AG09309 (cell line): ENCODE data around the gene SPRR2E.

ENCODE experiments used
- DNase-seq: peaks from one replicate; pipeline ENCODE4 v3.0.0-alpha.2; 2010; ENCODE audit warnings: low read depth
- H3K4me3 ChIP-seq: 2 replicates; pipeline ENCODE4 v1.5.1; 2011; ENCODE audit warnings: mild to moderate bottlenecking, low read depth, low read length, moderate library complexity; ENCODE audit not compliant: control insufficient read depth
- TF ChIP-seq, protein P1 (sequence below): IDR thresholded peaks from 2 replicates; pipeline ENCODE4 v1.5.1; 2011; ENCODE audit warnings: mild to moderate bottlenecking, low read depth, low read length, inconsistent platforms; ENCODE audit not compliant: insufficient read depth, control insufficient read depth; ENCODE audit errors: missing control alignments

SPRR2E gene

GRCh38 chr1:153100245-153100644, 5.9 kb upstream of the SPRR2E start:
- no peak overlapping the region for H3K4me3 ChIP-seq
- TF ChIP-seq, protein P1, sequence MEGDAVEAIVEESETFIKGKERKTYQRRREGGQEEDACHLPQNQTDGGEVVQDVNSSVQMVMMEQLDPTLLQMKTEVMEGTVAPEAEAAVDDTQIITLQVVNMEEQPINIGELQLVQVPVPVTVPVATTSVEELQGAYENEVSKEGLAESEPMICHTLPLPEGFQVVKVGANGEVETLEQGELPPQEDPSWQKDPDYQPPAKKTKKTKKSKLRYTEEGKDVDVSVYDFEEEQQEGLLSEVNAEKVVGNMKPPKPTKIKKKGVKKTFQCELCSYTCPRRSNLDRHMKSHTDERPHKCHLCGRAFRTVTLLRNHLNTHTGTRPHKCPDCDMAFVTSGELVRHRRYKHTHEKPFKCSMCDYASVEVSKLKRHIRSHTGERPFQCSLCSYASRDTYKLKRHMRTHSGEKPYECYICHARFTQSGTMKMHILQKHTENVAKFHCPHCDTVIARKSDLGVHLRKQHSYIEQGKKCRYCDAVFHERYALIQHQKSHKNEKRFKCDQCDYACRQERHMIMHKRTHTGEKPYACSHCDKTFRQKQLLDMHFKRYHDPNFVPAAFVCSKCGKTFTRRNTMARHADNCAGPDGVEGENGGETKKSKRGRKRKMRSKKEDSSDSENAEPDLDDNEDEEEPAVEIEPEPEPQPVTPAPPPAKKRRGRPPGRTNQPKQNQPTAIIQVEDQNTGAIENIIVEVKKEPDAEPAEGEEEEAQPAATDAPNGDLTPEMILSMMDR, result no peak
- DNase-seq, result no peak

DNA sequence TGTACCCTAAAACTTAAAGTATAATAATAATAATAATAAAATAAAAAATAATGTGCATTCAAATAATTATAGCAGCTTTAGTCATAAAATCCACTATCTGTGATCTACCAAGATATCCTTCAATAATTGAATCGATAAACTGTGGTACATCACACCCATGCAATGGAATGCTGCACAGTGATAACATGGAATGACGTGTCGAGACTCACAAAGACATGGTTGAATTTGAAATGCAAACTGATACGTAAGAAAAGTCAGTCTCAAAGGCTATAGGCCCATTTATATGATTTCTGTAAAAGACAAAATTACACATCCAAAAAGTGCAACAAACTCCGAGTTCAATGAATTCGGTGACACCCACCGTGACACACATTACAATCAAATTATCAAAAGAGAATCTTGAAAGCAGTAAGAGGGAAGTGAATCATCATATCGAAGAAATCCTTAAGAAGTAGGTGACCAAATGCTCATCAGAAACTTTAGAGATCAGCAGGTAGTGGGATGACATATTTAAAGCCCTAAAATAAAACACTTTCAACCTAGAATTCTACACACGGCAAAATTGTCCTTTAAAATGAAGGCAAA, 5.2 kb upstream of the SPRR2E start:
- H3K4me3 ChIP-seq, result no peak overlapping the region
- TF ChIP-seq, protein P1, result no peak
- DNase-seq, result no peak

DNA sequence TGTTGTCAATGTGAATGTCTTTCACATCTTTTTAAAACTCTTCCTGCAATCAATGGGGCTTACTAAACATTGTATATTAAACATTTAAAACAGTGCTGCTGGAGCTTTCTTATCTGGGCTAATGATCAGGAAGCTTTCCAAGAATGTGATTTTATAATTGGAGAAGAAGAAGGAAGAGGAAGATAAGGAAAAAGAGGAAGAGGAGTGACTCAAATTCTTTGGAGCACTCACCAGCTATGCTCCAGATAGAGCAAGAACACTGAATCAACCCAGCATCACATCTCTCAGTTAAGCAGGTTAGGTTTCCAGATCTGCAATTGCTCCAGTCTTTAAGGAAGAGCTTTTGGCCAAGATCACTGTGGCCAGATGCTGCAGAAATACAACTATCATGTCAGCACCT, 1.4 kb upstream of the SPRR2E start:
- no peak overlapping the region for H3K4me3 ChIP-seq
- TF ChIP-seq, protein P1, result no peak

GRCh38 chr1:153087652-153088051, 6.7 kb downstream of the SPRR2E start:
- TF ChIP-seq, protein P1, result no peak
- DNase-seq, result no peak
- H3K4me3 ChIP-seq, result no peak overlapping the region

More for the DNA sequence above, 1.4 kb upstream of the SPRR2E start:
- no peak for DNase-seq

DNA sequence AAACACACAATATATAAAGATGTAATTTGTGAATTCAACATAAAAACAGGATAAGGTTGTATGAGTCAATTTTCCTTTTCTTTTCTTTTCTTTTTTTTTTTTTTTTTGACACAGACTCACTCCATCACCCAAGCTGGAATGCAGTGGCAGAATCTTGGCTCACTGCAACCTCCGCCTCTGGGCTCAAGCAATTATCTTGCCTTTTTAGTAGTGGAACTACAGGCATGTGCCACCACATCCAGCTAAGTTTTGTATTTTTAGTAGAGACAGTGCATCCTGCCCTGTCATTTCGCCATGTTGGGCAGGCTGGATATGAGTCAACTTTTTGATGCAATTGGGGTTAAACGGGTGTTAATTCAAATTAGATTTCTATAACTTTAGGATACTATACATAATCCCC, 12.6 kb downstream of the SPRR2E start:
- no peak overlapping the region for H3K4me3 ChIP-seq
- no peak for DNase-seq
- TF ChIP-seq, protein P1, result no peak

DNA sequence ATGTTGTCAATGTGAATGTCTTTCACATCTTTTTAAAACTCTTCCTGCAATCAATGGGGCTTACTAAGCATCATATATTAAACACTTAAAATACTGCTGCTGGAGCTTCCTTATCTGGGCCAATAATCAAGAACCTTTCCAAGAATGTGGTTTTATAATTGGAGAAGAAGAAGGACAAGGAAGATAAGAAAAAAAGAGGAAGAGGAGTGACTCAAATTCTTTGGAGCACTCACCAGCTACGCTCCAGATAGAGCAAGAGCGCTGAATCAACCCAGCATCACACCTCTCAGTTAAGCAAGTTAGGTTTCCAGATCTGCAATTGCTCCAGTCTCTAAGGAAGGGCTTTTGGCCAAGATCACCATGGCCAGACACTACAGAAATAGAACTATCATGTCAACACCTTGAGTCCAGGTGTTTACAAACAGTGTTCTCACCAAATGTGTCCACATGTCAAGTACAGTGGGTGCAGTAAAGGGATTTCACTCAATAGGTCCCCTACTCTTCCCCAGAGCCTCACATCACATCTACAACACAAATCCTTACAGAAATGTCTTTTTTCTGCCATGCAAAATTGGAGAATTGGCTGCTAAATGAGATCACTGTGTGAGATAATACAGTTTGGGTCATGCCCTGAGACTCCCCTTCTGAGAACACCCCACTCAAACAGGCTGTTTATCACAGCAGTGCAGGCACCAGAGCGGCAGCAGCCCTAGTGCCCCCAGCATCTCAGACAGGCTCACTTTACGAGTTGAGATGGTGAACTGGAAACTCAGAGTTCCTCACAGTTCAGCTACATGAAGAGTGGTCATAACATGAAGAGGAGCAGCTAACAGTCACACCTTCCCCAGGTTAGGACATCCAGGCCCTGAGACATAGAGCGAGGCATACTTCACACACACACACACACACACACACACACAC, 21.3 kb downstream of the SPRR2E start:
- no peak overlapping the region for H3K4me3 ChIP-seq
- TF ChIP-seq, protein P1, result no peak
- DNase-seq, result no peak
